Transverse colon (tissue), 3 donors: ENCODE measurements around the gene ATP5PO.

Source experiments
- EP300 ChIP-seq: sonication (generic); formaldehyde crosslinking; IDR thresholded peaks from one replicate; pipeline ENCODE4 v1.6.1; 2017; ENCODE audit warnings: antibody characterized with exemption, low read depth
- TF ChIP-seq, protein P1 (sequence below), 5 experiments: fragments of 200-600 bp in 3 of 5; fragments of 450-650 bp in 2 of 5; sonication (generic) in 3 of 5; IDR thresholded peaks; 1 replicate in 2 of 5; 2 replicates in 3 of 5; pipeline ENCODE4 v1.5.1; 2016 to 2017; ENCODE audit warnings: antibody characterized with exemption in 5 of 5, inconsistent platforms in 3 of 5, mild to moderate bottlenecking in 2 of 5, moderate library complexity in 1 of 5

DNA sequence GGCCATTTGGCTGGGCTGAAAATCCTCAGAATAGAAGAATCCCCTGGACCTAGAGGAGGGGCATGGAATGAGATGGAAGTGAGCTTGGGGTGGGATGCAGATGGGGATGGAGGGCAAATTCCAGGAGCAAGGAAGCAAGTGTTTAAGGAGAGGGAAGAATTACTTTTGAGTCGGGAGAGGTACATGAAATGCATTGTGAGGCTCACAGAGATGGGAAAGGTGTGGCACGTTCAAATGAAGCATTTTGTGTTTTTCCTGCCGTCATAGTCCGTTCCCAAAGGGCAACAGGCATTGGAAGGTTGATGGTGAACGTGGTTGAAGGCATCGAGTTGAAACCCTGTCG is 30.5 kb downstream of the ATP5PO start:
- TF ChIP-seq, protein P1, sequence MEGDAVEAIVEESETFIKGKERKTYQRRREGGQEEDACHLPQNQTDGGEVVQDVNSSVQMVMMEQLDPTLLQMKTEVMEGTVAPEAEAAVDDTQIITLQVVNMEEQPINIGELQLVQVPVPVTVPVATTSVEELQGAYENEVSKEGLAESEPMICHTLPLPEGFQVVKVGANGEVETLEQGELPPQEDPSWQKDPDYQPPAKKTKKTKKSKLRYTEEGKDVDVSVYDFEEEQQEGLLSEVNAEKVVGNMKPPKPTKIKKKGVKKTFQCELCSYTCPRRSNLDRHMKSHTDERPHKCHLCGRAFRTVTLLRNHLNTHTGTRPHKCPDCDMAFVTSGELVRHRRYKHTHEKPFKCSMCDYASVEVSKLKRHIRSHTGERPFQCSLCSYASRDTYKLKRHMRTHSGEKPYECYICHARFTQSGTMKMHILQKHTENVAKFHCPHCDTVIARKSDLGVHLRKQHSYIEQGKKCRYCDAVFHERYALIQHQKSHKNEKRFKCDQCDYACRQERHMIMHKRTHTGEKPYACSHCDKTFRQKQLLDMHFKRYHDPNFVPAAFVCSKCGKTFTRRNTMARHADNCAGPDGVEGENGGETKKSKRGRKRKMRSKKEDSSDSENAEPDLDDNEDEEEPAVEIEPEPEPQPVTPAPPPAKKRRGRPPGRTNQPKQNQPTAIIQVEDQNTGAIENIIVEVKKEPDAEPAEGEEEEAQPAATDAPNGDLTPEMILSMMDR (IDR thresholded peaks at IDR 0.05) = no peak
- no peak for TF ChIP-seq EP300
